Type B pancreatic cell (in vitro differentiated cells): Measurements from ENCODE around the gene PLK5. TPM values are rescaled to one million over a fixed set of nuclear protein-coding genes. Genes with fewer than 3 reads are reported as not detected.

ENCODE experiments used
- DNase-seq: peaks from one replicate; pipeline ENCODE4 v3.0.0; 2021; ENCODE audit warnings: mixed read lengths; ENCODE audit not compliant: unreplicated experiment; ENCODE audit errors: extremely low spot score
- H3K27ac Mint-ChIP-seq: 2 replicates; pipeline ENCODE4 v1.8.0; 2021; ENCODE audit warnings: mild to moderate bottlenecking, mixed read lengths
- H3K27me3 Mint-ChIP-seq: 2 replicates; pipeline ENCODE4 v1.8.0; 2021; ENCODE audit warnings: mixed read lengths
- H3K36me3 Mint-ChIP-seq: 2 replicates; pipeline ENCODE4 v1.8.0; 2021; ENCODE audit warnings: mixed read lengths
- H3K4me1 Mint-ChIP-seq: one replicate; pipeline ENCODE4 v1.8.0; 2021; ENCODE audit warnings: mixed read lengths; ENCODE audit not compliant: unreplicated experiment
- H3K4me3 Mint-ChIP-seq: 2 replicates; pipeline ENCODE4 v1.8.0; 2021; ENCODE audit warnings: mild to moderate bottlenecking, mixed read lengths
- H3K9me3 Mint-ChIP-seq: 2 replicates; pipeline ENCODE4 v1.8.0; 2021; ENCODE audit warnings: mixed read lengths
- CTCF ChIP-seq: fragments of 200-600 bp; sonication (generic); conservative IDR thresholded peaks from 2 replicates; pipeline ENCODE4 v1.5.0; 2021; ENCODE audit warnings: antibody characterized with exemption, mild to moderate bottlenecking
- total RNA-seq: library from RNA; stranded (reverse); gene quantifications from 2 replicates; pipeline ENCODE4 v1.2.1, GENCODE V29; 2021; ENCODE audit warnings: low replicate concordance

Gene PLK5
- total RNA-seq, 1 donor from 2014 or later, result 0.24 TPM

- H3K27me3 Mint-ChIP-seq, result no peaks in the 10 kb centered on the region
- no peaks in the 10 kb centered on the region for H3K4me1 Mint-ChIP-seq
- no peak overlapping the region for H3K27ac Mint-ChIP-seq
- no peak for DNase-seq
- no peak for TF ChIP-seq CTCF
- no peaks in the 10 kb centered on the region for H3K36me3 Mint-ChIP-seq
- no peaks in the 10 kb centered on the region for H3K9me3 Mint-ChIP-seq
- no peak overlapping the region for H3K4me3 Mint-ChIP-seq
Observed at GRCh38 chr19:1580382-1580781, 56.5 kb downstream of the PLK5 start.

- H3K36me3 Mint-ChIP-seq, result no peaks in the 10 kb centered on the region
- TF ChIP-seq CTCF, result no peak
- H3K27ac Mint-ChIP-seq, result no peak overlapping the region
- H3K4me3 Mint-ChIP-seq, result no peak overlapping the region
- H3K9me3 Mint-ChIP-seq, result no peaks in the 10 kb centered on the region
- no peaks in the 10 kb centered on the region for H3K27me3 Mint-ChIP-seq
- no peak for DNase-seq
- H3K4me1 Mint-ChIP-seq, result no peaks in the 10 kb centered on the region
Observed at GRCh38 chr19:1580957-1581356, 57.1 kb downstream of the PLK5 start.

- Mint-ChIP-seq H3K27me3 (no peaks in the 10 kb centered on the region), H3K27ac (peak overlapping the region; percentile 86), H3K4me3 (no peak overlapping the region), H3K9me3 (no peaks in the 10 kb centered on the region), H3K36me3 (no peaks in the 10 kb centered on the region), H3K4me1 (no peaks in the 10 kb centered on the region)
- no peak for TF ChIP-seq CTCF
- DNase-seq, result no peak
Observed at GRCh38 chr19:1582201-1582600, 58.3 kb downstream of the PLK5 start.

GRCh38 chr19:1584500-1585242 lies 60.8 kb downstream of the PLK5 start:
- Mint-ChIP-seq H3K9me3 (no peaks in the 10 kb centered on the region), H3K4me1 (no peaks in the 10 kb centered on the region), H3K27ac (no peak overlapping the region), H3K36me3 (peaks cover 3% of the 10 kb centered on the region), H3K4me3 (no peak overlapping the region), H3K27me3 (no peaks in the 10 kb centered on the region)
- DNase-seq, result no peak
- TF ChIP-seq CTCF, result no peak

DNA sequence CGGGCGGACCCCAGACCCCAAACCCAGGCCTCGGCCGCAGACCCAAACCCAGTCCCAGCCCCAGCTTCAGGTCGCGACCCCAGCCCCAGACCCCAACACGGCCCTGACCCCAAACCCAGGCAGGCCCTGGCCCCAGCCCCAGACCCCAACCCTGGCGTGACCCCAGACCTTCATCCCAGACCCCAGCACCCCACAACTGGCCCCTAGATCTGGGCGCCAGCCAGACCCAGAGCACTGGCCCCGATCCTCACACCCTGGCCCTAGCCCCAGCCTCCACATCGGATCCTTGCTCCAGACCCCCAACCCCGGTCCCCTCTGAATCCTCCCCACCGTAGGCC lies 61.3 kb downstream of the PLK5 start:
- Mint-ChIP-seq H3K36me3 (peaks cover 3% of the 10 kb centered on the region), H3K27me3 (no peaks in the 10 kb centered on the region), H3K4me3 (no peak overlapping the region), H3K4me1 (no peaks in the 10 kb centered on the region), H3K27ac (no peak overlapping the region), H3K9me3 (no peaks in the 10 kb centered on the region)
- no peak for TF ChIP-seq CTCF
- DNase-seq, result no peak

Other genes starting within 250 kb of the PLK5 start
- 30.6 and 36.4 TPM in 2 replicates for gene FAM174C, start 248.5 kb upstream of the PLK5 start, total RNA-seq
- gene EFNA2, start 238.2 kb upstream of the PLK5 start, total RNA-seq, result 5.1 and 17.6 TPM in 2 replicates
- 83.3 and 98.3 TPM in 2 replicates for gene NDUFS7, start 140.2 kb upstream of the PLK5 start, total RNA-seq
- 33.7 and 37.9 TPM in 2 replicates for gene GAMT, start 122.5 kb upstream of the PLK5 start, total RNA-seq
- gene DAZAP1, start 116.5 kb upstream of the PLK5 start, total RNA-seq, result 124 and 141 TPM in 2 replicates
- 1,251 and 1,344 TPM in 2 replicates for gene RPS15, start 85.7 kb upstream of the PLK5 start, total RNA-seq
- 1.2 and 9.2 TPM in 2 replicates for gene APC2, start 74.0 kb upstream of the PLK5 start, total RNA-seq
- gene C19orf25, start 44.9 kb upstream of the PLK5 start, total RNA-seq, result 36.6 and 37.5 TPM in 2 replicates
- gene PCSK4, start 33.7 kb upstream of the PLK5 start, total RNA-seq, result 9.6 and 12.4 TPM in 2 replicates
- 17.3 and 34.5 TPM in 2 replicates for gene REEP6, start 32.9 kb upstream of the PLK5 start, total RNA-seq
- 3.4 and 10.6 TPM in 2 replicates for gene ADAMTSL5, start 11.1 kb upstream of the PLK5 start, total RNA-seq
- 79.0 and 82.0 TPM in 2 replicates for gene MEX3D, start 44.2 kb downstream of the PLK5 start, total RNA-seq
- 78.8 and 110 TPM in 2 replicates for gene MBD3, start 68.8 kb downstream of the PLK5 start, total RNA-seq
- gene UQCR11, start 81.4 kb downstream of the PLK5 start, total RNA-seq, result 191 and 290 TPM in 2 replicates
- gene TCF3, start 128.5 kb downstream of the PLK5 start, total RNA-seq, result 134 and 193 TPM in 2 replicates
- gene ONECUT3, start 229.4 kb downstream of the PLK5 start, total RNA-seq, result 0.94 and 5.9 TPM in 2 replicates